A673 (cell line): ENCODE data around the gene CCL4.

ENCODE experiments used
- EZH2 ChIP-seq: fragments of 200-600 bp; sonication (generic); IDR thresholded peaks from 2 replicates; pipeline ENCODE4 v1.6.1; 2017; ENCODE audit warnings: borderline replicate concordance, low read depth, mild to moderate bottlenecking, mixed read lengths, antibody characterized with exemption, low read length; ENCODE audit not compliant: poor library complexity, severe bottlenecking
- TF ChIP-seq, protein P1 (sequence below): fragments of 300-800, 200-600 bp; sonication (generic); conservative IDR thresholded peaks from 2 replicates; pipeline ENCODE4 v1.5.1; 2017; ENCODE audit warnings: low read depth, mild to moderate bottlenecking, antibody characterized with exemption, low read length, moderate library complexity, mixed read lengths

DNA sequence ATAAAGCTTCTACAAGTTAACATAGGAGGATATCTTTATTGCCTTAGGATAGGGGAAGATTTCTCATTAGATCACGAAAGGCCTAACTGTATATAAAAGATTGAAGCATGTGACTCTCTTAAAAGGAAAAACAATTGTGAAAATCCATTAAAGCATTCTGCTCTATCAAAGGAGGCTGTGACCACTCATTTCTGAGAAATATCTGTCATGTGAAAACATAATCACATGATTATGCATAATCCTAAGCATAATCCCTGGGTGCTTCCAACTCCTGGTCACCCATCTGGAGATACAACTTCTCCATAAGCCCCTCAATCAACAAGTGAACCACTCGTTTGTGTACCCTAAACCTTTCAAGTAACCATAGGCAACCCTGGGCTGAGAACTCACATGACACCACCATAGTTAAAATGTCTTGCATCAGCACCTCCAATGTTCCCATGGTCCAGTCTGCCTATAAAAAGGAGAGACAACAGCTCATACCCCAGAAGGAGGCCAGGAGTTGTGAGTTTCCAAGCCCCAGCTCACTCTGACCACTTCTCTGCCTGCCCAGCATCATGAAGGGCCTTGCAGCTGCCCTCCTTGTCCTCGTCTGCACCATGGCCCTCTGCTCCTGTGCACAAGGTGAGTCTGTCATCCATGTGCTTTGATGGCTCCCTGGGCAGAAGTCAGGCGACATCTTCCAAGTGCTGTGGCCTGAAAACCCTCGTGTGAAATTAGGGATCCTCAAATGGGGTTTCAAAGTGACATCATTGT lies 39.7 kb upstream of the CCL4 start, which contains the start of gene CCL18:
- TF ChIP-seq EZH2, result no peak
- TF ChIP-seq, protein P1, sequence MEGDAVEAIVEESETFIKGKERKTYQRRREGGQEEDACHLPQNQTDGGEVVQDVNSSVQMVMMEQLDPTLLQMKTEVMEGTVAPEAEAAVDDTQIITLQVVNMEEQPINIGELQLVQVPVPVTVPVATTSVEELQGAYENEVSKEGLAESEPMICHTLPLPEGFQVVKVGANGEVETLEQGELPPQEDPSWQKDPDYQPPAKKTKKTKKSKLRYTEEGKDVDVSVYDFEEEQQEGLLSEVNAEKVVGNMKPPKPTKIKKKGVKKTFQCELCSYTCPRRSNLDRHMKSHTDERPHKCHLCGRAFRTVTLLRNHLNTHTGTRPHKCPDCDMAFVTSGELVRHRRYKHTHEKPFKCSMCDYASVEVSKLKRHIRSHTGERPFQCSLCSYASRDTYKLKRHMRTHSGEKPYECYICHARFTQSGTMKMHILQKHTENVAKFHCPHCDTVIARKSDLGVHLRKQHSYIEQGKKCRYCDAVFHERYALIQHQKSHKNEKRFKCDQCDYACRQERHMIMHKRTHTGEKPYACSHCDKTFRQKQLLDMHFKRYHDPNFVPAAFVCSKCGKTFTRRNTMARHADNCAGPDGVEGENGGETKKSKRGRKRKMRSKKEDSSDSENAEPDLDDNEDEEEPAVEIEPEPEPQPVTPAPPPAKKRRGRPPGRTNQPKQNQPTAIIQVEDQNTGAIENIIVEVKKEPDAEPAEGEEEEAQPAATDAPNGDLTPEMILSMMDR, result no peak
